HepG2 (cell line): ENCODE results near the gene CEP162. TPM values are rescaled to one million over a fixed set of nuclear protein-coding genes. Genes with fewer than 3 reads are reported as not detected.
A peak's percentile ranks its signal among the peaks of the same experiment; 100 is the strongest.

Experiments used
- CCAR2 ChIP-seq: fragments of 200-400 bp; formaldehyde crosslinking; optimal IDR thresholded peaks from 2 replicates; pipeline ENCODE3; 2018; ENCODE audit warnings: low read depth, mild to moderate bottlenecking, low read length, moderate library complexity
- HOXA9 ChIP-seq: sonication (generic); formaldehyde crosslinking; IDR thresholded peaks from 2 replicates; pipeline ENCODE4 v1.8.1; 2022; ENCODE audit warnings: missing genetic modification reagents, mild to moderate bottlenecking, moderate library complexity, borderline replicate concordance
- LCORL ChIP-seq, 2 experiments: fragments of 450-650 bp in 1 of 2; sonication (generic) in 1 of 2; formaldehyde crosslinking in 1 of 2; IDR thresholded peaks; 2 replicates each; pipeline versions ENCODE4 v1.5.0 to v1.6.1; 2017 to 2020; ENCODE audit warnings: antibody characterized with exemption in 1 of 2, missing genetic modification reagents in 1 of 2
- MEIS1 ChIP-seq: sonication (generic); formaldehyde crosslinking; IDR thresholded peaks from 2 replicates; pipeline ENCODE4 v1.9.0; 2021; ENCODE audit warnings: mild to moderate bottlenecking, missing genetic modification reagents, moderate library complexity, borderline replicate concordance
- NR2F1 ChIP-seq, 2 experiments: fragments of 450-650 bp in 1 of 2; formaldehyde crosslinking in 1 of 2; IDR thresholded peaks; 2 replicates each; pipeline versions ENCODE4 v1.5.0 to v1.6.1; 2016 to 2020; ENCODE audit warnings: mild to moderate bottlenecking in 1 of 2, missing compliant biosample characterization in 1 of 2, missing genetic modification reagents in 1 of 2, moderate library complexity in 1 of 2
- SKI ChIP-seq: fragments of 450-650 bp; IDR thresholded peaks from one replicate; pipeline ENCODE4 v1.6.1; 2018; ENCODE audit warnings: mild to moderate bottlenecking; ENCODE audit not compliant: partially characterized antibody
- ZNF350 ChIP-seq: sonication (generic); formaldehyde crosslinking; IDR thresholded peaks from 2 replicates; pipeline ENCODE4 v1.4.0; 2020; ENCODE audit warnings: mild to moderate bottlenecking, low read depth, missing genetic modification reagents, borderline replicate concordance
- ZNF761 ChIP-seq: sonication (generic); formaldehyde crosslinking; conservative IDR thresholded peaks from 2 replicates; pipeline ENCODE4 v1.4.0; 2020; ENCODE audit warnings: mild to moderate bottlenecking, missing genetic modification reagents
- ZNF777 ChIP-seq: sonication (generic); formaldehyde crosslinking; IDR thresholded peaks from 2 replicates; pipeline ENCODE4 v1.4.0; 2020; ENCODE audit warnings: missing genetic modification reagents
- ZSCAN21 ChIP-seq: sonication (generic); formaldehyde crosslinking; IDR thresholded peaks from 2 replicates; pipeline ENCODE4 v1.8.0; 2022; ENCODE audit warnings: mild to moderate bottlenecking, missing genetic modification reagents, moderate library complexity, borderline replicate concordance
- ZZZ3 ChIP-seq: sonication (generic); formaldehyde crosslinking; IDR thresholded peaks from 2 replicates; pipeline ENCODE4 v1.4.0; 2020; ENCODE audit warnings: missing genetic modification reagents, mild to moderate bottlenecking, borderline replicate concordance
- polyA plus RNA-seq, 8 experiments: library from polyadenylated mRNA; depleted of rRNA in 3 of 8; stranded (reverse) in 7 of 8; unstranded in 1 of 8; fragments of >200 nt; fragmentation: Illumina TruSeq in 4 of 8; extraction: Trizol in 4 of 8; gene quantifications; 2 replicates each; pipeline versions ENCODE4 v1.2.1 to v1.2.3, GENCODE V29; 2011 to 2016; ENCODE audit warnings: low read depth in 4 of 8, missing spikeins in 1 of 8, mixed read lengths in 1 of 8; ENCODE audit not compliant: insufficient read depth in 1 of 8
- total RNA-seq, 5 experiments: library from RNA; depleted of rRNA; stranded (reverse); fragments of >200 nt; fragmentation: Illumina TruSeq; extraction: Trizol; gene quantifications; 2 replicates each; pipeline ENCODE4 v1.2.3, GENCODE V29; 2016; ENCODE audit warnings: low read depth in 1 of 5
- TF ChIP-seq, protein P1 (sequence below): sonication (generic); formaldehyde crosslinking; IDR thresholded peaks from 2 replicates; pipeline ENCODE4 v1.4.0; 2020; ENCODE audit warnings: missing genetic modification reagents
- TF ChIP-seq, protein P2 (sequence below): sonication (generic); formaldehyde crosslinking; IDR thresholded peaks from 2 replicates; pipeline ENCODE4 v1.9.0; 2021; ENCODE audit warnings: missing genetic modification reagents, borderline replicate concordance
- TF ChIP-seq, protein P3 (sequence below): sonication (generic); formaldehyde crosslinking; IDR thresholded peaks from 2 replicates; pipeline ENCODE4 v1.8.1; 2022; ENCODE audit warnings: mild to moderate bottlenecking, missing genetic modification reagents

Gene CEP162
- total and polyA plus RNA-seq, 2 of the 13 experiments (the other 11 are each of a cell fraction or from before 2014, with no cell fraction given): 0.50 to 7.9 TPM

DNA sequence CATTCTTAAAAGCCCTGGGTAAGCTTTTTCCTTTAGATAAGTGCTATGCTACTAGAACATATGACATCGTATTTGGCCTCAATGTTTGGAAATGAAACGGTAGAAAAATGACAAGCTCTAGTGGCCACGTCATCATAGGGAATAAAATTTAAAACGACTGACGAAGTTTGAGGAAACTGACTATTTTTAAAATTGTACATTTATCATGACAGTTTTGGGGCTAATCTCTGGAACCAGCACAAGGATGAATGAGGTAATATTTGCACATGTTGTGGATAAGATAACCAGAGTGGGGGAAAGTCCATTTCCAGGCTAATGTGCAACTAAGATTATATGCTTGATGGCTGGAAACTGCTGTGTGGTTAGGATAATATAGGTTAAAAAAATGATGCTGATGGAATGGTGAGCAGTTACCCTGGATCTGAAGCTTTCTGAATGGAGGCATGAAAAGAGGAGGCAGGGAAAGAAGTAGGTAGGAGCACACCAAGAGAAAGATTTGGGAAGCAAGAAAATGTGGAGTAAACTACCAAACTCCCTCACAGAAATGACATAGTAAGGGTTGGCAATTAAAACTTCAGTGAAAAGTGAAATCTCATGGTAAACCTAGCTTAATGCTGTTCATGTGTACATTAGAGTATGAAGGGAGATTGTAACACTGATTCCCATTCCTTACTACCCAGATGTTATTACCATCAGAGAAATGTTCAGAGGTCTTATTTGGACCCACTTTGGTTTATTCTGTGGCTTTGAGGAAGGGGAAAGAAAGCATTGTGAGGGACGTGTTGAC is 42.7 kb upstream of the CEP162 start (continued):
- TF ChIP-seq, protein P1, sequence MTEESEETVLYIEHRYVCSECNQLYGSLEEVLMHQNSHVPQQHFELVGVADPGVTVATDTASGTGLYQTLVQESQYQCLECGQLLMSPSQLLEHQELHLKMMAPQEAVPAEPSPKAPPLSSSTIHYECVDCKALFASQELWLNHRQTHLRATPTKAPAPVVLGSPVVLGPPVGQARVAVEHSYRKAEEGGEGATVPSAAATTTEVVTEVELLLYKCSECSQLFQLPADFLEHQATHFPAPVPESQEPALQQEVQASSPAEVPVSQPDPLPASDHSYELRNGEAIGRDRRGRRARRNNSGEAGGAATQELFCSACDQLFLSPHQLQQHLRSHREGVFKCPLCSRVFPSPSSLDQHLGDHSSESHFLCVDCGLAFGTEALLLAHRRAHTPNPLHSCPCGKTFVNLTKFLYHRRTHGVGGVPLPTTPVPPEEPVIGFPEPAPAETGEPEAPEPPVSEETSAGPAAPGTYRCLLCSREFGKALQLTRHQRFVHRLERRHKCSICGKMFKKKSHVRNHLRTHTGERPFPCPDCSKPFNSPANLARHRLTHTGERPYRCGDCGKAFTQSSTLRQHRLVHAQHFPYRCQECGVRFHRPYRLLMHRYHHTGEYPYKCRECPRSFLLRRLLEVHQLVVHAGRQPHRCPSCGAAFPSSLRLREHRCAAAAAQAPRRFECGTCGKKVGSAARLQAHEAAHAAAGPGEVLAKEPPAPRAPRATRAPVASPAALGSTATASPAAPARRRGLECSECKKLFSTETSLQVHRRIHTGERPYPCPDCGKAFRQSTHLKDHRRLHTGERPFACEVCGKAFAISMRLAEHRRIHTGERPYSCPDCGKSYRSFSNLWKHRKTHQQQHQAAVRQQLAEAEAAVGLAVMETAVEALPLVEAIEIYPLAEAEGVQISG (CRISPR knock-in tag): no peak
- TF ChIP-seq MEIS1 (peak; percentile 69; the same call in 1 of the 2 replicates), SKI (no peak), CCAR2 (no peak), ZSCAN21 (CRISPR knock-in tag) (no peak), HOXA9 (CRISPR knock-in tag) (no peak), ZZZ3 (no peak), NR2F1 (CRISPR knock-in tag; IDR thresholded peaks at IDR 0.05) (no peak), LCORL (IDR thresholded peaks at IDR 0.05) (no peak), LCORL (CRISPR knock-in tag; IDR thresholded peaks at IDR 0.05) (peak; percentile 58), ZNF777 (CRISPR knock-in tag) (no peak), ZNF761 (CRISPR knock-in tag) (no peak), ZNF350 (CRISPR knock-in tag) (no peak)
- TF ChIP-seq, protein P2, sequence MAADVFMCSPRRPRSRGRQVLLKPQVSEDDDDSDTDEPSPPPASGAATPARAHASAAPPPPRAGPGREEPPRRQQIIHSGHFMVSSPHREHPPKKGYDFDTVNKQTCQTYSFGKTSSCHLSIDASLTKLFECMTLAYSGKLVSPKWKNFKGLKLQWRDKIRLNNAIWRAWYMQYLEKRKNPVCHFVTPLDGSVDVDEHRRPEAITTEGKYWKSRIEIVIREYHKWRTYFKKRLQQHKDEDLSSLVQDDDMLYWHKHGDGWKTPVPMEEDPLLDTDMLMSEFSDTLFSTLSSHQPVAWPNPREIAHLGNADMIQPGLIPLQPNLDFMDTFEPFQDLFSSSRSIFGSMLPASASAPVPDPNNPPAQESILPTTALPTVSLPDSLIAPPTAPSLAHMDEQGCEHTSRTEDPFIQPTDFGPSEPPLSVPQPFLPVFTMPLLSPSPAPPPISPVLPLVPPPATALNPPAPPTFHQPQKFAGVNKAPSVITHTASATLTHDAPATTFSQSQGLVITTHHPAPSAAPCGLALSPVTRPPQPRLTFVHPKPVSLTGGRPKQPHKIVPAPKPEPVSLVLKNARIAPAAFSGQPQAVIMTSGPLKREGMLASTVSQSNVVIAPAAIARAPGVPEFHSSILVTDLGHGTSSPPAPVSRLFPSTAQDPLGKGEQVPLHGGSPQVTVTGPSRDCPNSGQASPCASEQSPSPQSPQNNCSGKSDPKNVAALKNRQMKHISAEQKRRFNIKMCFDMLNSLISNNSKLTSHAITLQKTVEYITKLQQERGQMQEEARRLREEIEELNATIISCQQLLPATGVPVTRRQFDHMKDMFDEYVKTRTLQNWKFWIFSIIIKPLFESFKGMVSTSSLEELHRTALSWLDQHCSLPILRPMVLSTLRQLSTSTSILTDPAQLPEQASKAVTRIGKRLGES (CRISPR knock-in tag): no peak
- TF ChIP-seq, protein P3, sequence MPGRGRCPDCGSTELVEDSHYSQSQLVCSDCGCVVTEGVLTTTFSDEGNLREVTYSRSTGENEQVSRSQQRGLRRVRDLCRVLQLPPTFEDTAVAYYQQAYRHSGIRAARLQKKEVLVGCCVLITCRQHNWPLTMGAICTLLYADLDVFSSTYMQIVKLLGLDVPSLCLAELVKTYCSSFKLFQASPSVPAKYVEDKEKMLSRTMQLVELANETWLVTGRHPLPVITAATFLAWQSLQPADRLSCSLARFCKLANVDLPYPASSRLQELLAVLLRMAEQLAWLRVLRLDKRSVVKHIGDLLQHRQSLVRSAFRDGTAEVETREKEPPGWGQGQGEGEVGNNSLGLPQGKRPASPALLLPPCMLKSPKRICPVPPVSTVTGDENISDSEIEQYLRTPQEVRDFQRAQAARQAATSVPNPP (CRISPR knock-in tag): no peak
